Caki2 (cell line): ENCODE measurements around the gene ACSM2A. TPM values are rescaled to one million over a fixed set of nuclear protein-coding genes. Genes with fewer than 3 reads are reported as not detected.
A peak's percentile ranks its signal among the peaks of the same experiment; 100 is the strongest.
"Not testable (repeated sequence)": the region's sequence is repeated elsewhere in the genome, so short reads cannot be mapped to it uniquely, and the experiment has no call there.

Source experiments
- DNase-seq: peaks from one replicate; pipeline ENCODE4 v3.0.0-alpha.2; 2015; ENCODE audit warnings: low read depth
- in situ Hi-C: cut with HindIII; loops from 2 replicates; pipeline ENCODE4 v1.10.0; 2016; ENCODE audit warnings: low sequenced_read_pairs, low pct_unique_long_range_greater_than_20kb, mixed read lengths
- total RNA-seq: library from RNA; depleted of rRNA; stranded (reverse); fragments of >200 nt; shearing (Covaris generic); gene quantifications from 2 replicates; pipeline ENCODE4 v1.2.3, GENCODE V29; 2014; ENCODE audit warnings: low replicate concordance; rRNA removed

Gene ACSM2A
- not detected in 2 replicates for total RNA-seq

GRCh38 chr16:20451364-20451763, at the start of gene ACSM2A:
Gene ACSM2A, plus strand, starts transcription at chr16:20451521. Its CDS starts 8,594 bp downstream, at chr16:20460115.
- DNase-seq, in situ Hi-C loops: not testable (repeated sequence)

DNA sequence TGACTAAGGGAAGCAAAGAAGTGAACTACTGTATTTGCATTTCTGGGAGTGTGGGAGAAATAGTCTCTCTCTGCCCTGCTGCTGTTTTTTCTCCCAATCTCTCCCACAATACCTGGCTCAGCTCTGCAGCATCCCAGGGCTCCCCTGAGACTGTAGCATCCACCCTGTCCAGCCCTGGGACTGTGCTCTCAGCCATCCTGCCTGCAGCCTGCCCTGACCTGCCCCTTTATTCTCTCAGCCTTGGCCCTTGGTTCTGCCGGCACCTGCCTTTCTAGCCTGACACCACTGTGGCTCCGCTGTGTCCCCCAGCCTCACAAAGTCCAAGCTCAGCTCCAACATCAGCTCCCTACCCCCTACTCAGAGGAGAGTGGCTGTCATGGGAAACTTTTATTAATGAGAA, 48.7 kb upstream of the ACSM2A start:
- in situ Hi-C loops, result no loop called here
- no peak for DNase-seq

DNA sequence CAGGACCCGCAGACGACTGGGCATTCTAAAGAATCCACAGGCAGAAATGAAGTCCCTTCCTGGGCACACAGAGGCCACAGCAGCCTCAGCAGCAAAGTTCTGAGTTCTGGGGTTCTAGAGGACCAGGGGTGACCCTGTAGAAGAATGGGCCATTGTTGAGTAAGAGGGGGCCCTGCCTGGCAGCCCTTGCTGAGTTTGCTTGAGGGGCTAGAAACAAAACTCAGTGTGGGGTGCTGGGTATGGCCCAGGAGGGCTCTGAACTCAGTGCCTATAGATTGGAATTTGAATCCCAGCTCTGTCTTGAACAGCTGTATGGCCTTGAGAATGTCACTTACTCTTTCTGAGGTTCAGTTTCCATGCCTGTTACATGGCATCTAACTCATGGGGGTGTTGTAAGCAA, 46.7 kb upstream of the ACSM2A start, which contains the start of gene PDILT:
PDILT (minus strand) TSS at position 101 of the 400 bp plus-strand sequence. CDS start 5,437 bp downstream, outside the sequence.
- DNase-seq, result no peak
- in situ Hi-C loops, result no loop called here

DNA sequence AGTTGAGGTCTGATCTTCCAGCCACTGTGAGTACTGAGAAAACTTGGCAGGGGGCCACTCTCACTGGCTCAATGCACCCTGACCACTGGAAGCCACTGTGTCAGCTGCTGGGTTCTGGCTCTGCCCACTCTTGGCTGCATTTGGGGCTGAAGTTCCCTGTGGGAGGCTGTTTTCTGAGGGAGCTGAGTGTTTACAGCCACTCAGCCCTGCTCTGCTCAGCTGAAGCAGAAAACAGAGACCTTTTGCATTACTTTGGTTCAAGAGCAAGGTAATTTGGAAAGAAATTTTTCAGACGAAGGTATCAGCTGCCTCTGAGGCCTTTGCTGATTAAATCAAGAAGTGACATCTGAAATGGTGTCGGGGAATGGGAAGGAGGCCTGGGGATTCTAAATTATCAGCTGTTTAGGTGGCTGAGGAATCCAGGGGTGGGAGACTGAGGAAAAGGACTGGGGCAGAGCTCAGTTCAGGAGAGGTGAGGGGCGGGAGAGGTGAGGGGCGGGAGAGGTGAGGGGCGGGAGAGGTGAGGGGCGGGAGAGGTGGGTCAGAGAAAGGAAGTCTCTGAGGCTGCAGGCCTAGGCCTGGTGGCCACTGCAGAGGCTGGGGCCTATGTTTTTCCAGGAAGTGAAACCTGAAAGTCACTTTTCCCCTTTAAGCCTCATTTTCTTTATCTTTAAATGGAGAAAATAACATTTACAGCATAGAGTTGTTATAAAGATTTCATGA, 41.8 kb upstream of the ACSM2A start, which contains the start of gene ACSM5:
ACSM5 (plus strand) TSS at position 137 of the 723 bp plus-strand sequence. CDS start 1,951 bp downstream, outside the sequence.
- in situ Hi-C loops, result no loop called here
- DNase-seq, result peak; percentile 41

DNA sequence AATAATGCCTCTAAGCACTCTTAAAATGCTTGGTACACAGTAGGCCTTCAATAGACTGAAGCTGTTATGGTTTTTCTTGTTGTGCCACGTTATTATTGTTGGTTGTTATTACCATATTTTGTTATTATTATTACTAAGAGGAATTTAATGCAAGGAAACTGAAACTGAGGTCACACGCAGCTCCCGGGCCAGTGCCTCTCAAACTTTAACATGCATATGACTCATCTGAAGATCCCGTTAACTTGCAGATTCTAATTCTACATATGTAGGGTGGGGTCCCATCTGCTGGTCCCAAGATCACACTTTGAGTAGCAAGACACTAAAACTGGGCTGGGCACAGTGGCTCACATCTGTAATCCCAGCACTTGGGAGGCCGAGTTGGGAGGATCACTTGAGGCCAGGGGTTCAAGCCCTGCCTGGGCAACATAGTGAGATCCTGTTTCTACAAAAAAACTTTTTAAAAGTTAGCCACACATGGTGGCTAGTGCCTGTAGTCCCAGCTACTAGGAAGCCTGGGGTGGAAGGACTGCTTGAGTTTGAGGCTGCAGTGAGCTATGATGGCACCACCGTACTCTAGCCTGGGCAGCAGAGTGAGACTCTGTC, 41.1 kb upstream of the ACSM2A start:
- in situ Hi-C loops, result no loop called here
- peak; percentile 48 for DNase-seq

GRCh38 chr16:20411055-20411454, 40.3 kb upstream of the ACSM2A start:
- no peak for DNase-seq
- in situ Hi-C loops, result no loop called here

DNA sequence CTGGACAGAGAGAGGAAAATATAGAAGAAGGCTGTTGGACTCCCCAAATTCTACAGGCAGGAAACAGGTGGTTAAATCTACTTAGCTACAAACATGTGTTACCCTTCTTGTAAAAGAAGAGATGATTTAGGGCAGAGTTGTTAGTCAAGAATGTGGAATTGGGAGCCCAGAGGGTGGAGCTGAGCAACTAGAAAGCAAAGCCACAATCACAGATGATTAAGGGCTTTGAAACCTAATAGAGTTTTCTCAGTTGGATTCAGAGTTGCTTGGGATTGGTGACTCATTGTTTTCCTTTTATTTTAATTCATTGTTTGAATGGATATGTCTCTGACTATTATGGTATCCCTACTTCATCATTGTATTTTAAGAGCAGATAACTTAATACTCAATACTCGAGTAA, 35.8 kb upstream of the ACSM2A start:
- DNase-seq, result peak; percentile 36

GRCh38 chr16:20419093-20419492, 32.2 kb upstream of the ACSM2A start:
- in situ Hi-C loops, result not testable (repeated sequence)

More for the DNA sequence above, 35.8 kb upstream of the ACSM2A start:
- in situ Hi-C loops, result no loop called here

GRCh38 chr16:20421748-20422147, 29.6 kb upstream of the ACSM2A start:
- in situ Hi-C loops, result not testable (repeated sequence)

More at GRCh38 chr16:20419093-20419492, 32.2 kb upstream of the ACSM2A start:
- not testable (repeated sequence) for DNase-seq

GRCh38 chr16:20423772-20424128, 27.6 kb upstream of the ACSM2A start:
- in situ Hi-C loops, DNase-seq: not testable (repeated sequence)

More at GRCh38 chr16:20421748-20422147, 29.6 kb upstream of the ACSM2A start:
- not testable (repeated sequence) for DNase-seq

DNA sequence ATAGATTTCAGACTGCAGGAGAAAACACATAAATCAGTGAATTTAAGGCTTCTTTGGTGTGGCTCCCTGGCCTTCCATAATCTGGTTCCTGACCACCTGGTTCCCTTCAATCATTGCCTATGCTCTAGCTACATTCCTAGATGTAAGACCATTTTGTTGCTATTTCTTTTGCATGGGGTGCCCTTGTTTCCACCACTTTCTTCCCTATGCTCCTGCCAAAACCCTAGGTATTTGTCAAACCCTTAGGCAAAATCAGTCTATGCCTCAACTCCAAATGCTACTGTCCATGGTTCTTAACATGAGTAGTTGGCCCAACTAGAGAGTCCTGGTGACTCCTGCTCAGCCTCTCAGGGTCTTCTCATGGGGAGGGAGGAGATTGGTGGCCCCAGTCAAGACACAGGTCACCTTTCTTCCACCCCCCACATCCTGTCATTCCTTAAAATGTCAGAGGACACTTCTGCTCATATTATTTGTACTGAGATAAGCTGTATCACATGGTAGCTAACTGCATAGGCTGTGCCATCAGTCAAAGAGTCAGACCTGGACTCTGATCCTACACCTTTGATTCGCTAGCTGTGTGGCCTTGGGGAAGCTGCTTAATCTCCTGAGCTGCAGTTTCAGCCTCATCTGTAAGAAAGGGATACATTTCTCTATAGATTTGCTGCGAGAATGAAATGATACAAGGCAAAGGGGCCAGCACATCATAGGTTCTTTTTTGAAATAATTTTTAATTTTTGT, 27.0 kb upstream of the ACSM2A start:
- in situ Hi-C loops, result no loop called here
- no peak for DNase-seq

- in situ Hi-C loops, DNase-seq: not testable (repeated sequence)
These were observed 23.9 kb upstream of the ACSM2A start for GRCh38 chr16:20427401-20427797.

DNA sequence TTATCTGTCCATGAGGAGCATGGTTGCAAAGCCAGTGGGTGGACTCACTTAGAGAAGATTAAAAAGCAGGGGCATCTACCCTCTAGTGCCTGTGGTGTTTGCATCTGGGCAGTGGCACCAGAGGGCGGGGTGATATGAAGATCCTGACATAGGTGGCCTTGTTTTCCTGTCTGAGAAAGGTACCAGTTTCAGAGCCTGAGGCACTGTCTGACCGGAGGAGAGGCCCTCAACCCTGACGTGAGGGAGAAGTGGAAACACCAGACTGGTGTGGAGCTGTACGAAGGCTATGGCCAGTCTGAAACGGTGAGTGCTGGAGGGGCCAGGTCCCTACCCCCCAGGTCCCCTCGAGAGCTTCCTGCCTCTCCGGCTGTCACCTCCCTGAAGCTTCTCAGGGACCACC, 21.8 kb upstream of the ACSM2A start:
- in situ Hi-C loops, result not testable (repeated sequence)

DNA sequence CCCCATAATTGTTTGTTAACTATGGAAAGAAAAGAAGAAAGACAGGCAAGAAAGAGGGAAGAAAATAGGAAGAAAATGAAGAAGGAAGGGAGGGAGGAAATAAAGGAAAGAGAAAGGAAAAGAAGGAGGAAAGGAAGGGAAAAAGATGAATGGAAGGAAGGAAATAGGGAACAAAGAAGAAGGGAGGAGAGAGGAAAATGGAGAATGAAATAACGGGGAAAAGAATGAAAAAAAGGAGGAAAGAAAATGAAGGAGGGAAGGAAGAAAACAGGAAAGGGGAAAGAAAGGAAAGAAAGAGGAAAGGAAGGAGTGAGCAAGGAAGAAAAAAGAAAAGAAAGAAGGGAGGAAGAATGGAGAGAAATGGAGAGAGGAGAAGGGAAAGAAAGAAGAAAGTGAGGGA, 20.8 kb upstream of the ACSM2A start:
- in situ Hi-C loops, DNase-seq: not testable (repeated sequence)

More for the DNA sequence above, 21.8 kb upstream of the ACSM2A start:
- not testable (repeated sequence) for DNase-seq

- DNase-seq, result no peak
- in situ Hi-C loops, result no loop called here
These were observed 20.4 kb upstream of the ACSM2A start for GRCh38 chr16:20430948-20431347.

GRCh38 chr16:20438950-20439349, 12.4 kb upstream of the ACSM2A start:
- in situ Hi-C loops, DNase-seq: not testable (repeated sequence)

DNA sequence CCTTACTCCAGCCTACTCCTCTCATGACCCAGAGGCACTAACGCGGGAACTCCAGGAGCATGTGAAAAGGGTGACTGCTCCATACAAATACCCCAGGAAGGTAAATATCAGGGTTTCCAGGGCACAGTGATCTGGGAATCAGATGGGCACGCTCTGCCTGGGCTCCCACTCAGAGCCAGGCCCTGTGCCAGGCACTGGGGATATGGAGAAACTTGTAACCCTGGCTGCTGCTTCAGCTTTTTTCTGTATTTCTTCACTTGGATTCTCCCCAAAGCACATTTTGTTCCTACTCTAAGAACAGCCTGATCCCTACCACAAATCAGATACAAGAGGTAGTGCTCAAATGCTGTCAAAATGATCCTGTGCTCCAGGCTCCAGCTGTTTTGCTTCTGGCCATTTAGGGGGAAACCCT, 11.5 kb upstream of the ACSM2A start:
- DNase-seq, in situ Hi-C loops: not testable (repeated sequence)

- in situ Hi-C loops, result not testable (repeated sequence)
- peak; percentile 58 for DNase-seq
These were observed 10.6 kb upstream of the ACSM2A start for GRCh38 chr16:20440731-20441130.
